NCI-H1417 treated with DMSO at 0.1 percent for 48 hours (cell line): ENCODE data around the gene LAGE3.

ENCODE experiments used
- DNase-seq: peaks from one replicate; lab custom pipeline; 2025; lab: John Stamatoyannopoulos, UW

The LAGE3 gene

GRCh38 chrX:154434394-154435168 is 44.5 kb downstream of the LAGE3 start:
- no peak for DNase-seq

GRCh38 chrX:154433605-154434004 is 45.5 kb downstream of the LAGE3 start:
- DNase-seq = no peak

- no peak for DNase-seq
Measured at GRCh38 chrX:154432210-154432609, 46.9 kb downstream of the LAGE3 start.

- no peak for DNase-seq
Measured at GRCh38 chrX:154431341-154431740, 47.7 kb downstream of the LAGE3 start.

GRCh38 chrX:154430916-154431315 is 48.2 kb downstream of the LAGE3 start:
- DNase-seq = no peak

- DNase-seq = no peak
Measured at GRCh38 chrX:154430479-154430878, 48.6 kb downstream of the LAGE3 start.

GRCh38 chrX:154429711-154430110 is 49.4 kb downstream of the LAGE3 start:
- no peak for DNase-seq

GRCh38 chrX:154428176-154429171 is 50.6 kb downstream of the LAGE3 start, which contains the start of gene ATP6AP1:
Gene ATP6AP1, plus strand, starts transcription at chrX:154428677. Its CDS starts 16 bp downstream, at chrX:154428693.
- DNase-seq = peak; percentile 63
